ENCODE measurements around the gene HJURP.

DNA sequence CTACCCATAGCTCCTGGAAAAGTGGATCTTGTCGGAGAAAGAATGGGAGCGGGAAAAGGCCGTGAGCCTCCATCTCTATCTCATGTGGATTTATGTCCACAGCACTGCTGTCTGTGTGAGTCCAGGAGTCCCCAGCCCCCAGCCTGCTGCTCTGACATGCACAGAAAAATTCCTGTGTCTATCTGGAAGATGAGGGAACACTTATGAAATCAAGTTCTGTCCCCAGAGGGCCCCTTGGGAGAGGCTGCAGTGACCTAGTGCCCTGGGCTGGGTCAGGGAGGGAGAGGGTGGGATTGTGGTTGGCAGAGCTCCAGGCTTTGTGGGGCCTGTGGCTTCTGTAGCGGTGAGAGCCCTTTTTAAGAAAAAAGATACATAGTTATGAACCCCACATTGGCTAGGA, 37.6 kb downstream of the HJURP start:
- TF ChIP-seq, protein P1, sequence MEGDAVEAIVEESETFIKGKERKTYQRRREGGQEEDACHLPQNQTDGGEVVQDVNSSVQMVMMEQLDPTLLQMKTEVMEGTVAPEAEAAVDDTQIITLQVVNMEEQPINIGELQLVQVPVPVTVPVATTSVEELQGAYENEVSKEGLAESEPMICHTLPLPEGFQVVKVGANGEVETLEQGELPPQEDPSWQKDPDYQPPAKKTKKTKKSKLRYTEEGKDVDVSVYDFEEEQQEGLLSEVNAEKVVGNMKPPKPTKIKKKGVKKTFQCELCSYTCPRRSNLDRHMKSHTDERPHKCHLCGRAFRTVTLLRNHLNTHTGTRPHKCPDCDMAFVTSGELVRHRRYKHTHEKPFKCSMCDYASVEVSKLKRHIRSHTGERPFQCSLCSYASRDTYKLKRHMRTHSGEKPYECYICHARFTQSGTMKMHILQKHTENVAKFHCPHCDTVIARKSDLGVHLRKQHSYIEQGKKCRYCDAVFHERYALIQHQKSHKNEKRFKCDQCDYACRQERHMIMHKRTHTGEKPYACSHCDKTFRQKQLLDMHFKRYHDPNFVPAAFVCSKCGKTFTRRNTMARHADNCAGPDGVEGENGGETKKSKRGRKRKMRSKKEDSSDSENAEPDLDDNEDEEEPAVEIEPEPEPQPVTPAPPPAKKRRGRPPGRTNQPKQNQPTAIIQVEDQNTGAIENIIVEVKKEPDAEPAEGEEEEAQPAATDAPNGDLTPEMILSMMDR (IDR thresholded peaks at IDR 0.05), result no peak
- TF ChIP-seq EZH2 (IDR thresholded peaks at IDR 0.05) (no peak), EZH2phosphoT487 (IDR thresholded peaks at IDR 0.05) (no peak)

All from neural progenitor cell (in vitro differentiated cells).